BE2C (cell line): ENCODE measurements around the gene ATP2A2.

Experiments
- DNase-seq: peaks from one replicate; pipeline ENCODE4 v3.0.0-alpha.2; 2020
- H3K27me3 ChIP-seq: fragments of 250-450 bp; sonication (Bioruptor Pico); 2 replicates; pipeline ENCODE4 v1.5.1; 2020; ENCODE audit warnings: mild to moderate bottlenecking
- H3K36me3 ChIP-seq: fragments of 250-450 bp; sonication (Bioruptor Pico); 2 replicates; pipeline ENCODE4 v1.5.1; 2020; ENCODE audit warnings: mild to moderate bottlenecking
- H3K4me1 ChIP-seq: fragments of 250-450 bp; sonication (Bioruptor Pico); 2 replicates; pipeline ENCODE4 v1.5.1; 2020
- H3K4me3 ChIP-seq: 2 replicates; pipeline ENCODE4 v1.5.1; 2011; ENCODE audit warnings: low read depth, low read length
- H3K9me3 ChIP-seq: fragments of 250-450 bp; sonication (Bioruptor Pico); 2 replicates; pipeline ENCODE4 v1.5.1; 2020
- CTCF ChIP-seq: IDR thresholded peaks from 2 replicates; pipeline ENCODE4 v1.5.1; 2012; ENCODE audit warnings: mild to moderate bottlenecking, low read depth, low read length

The ATP2A2 gene

DNA sequence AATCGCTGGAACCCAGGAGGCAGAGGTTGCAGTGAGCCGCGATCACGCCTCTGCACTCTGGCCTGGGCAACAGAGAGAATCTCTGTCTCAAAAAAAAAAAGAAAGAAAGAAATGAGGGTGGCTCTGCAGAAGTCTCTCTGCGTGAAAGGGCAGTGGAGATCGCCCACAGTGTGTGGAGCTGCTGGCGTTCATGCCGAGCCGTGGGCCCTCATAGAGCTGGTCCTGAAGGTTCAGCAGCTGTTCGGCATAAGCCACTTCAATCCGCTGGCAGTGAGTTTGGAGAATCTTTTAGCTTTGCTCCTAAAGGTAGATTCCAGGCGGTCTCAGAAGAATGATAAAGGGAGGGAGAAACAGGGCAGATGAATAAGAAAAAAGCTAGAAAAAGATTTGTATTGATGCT, 36.7 kb upstream of the ATP2A2 start:
- TF ChIP-seq CTCF = no peak
- H3K36me3 ChIP-seq = no peaks in the 10 kb centered on the region

DNA sequence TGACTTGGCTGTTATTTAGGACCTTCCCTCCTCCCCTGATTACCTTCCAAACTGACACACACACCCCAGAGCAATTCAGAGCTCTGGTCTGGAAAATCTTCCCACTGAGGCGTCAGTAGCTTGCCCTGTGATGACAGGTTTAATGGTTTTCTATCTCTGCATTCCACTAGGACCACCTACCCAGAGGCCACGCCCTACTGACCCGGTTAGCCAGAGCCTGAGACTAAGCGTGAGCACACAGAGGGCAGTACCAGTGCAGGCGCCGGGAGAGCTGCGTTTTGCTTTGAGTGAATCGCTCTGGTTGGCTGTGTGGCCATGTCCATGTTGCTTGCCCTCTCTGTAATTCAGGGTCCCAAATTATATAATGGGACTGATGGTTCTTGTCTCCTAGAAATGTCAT, 36.2 kb upstream of the ATP2A2 start:
- no peak for DNase-seq
- TF ChIP-seq CTCF = no peak
- Histone ChIP-seq H3K36me3 (no peaks in the 10 kb centered on the region), H3K4me1 (peaks cover 8% of the 10 kb centered on the region), H3K4me3 (no peak overlapping the region), H3K9me3 (no peaks in the 10 kb centered on the region), H3K27me3 (no peaks in the 10 kb centered on the region)

More for the DNA sequence above, 36.7 kb upstream of the ATP2A2 start:
- no peak for DNase-seq
- Histone ChIP-seq H3K9me3 (no peaks in the 10 kb centered on the region), H3K27me3 (no peaks in the 10 kb centered on the region), H3K4me1 (peaks cover 8% of the 10 kb centered on the region), H3K4me3 (no peak overlapping the region)

GRCh38 chr12:110245369-110245772, 35.7 kb upstream of the ATP2A2 start:
- H3K4me3 ChIP-seq = no peak overlapping the region
- H3K9me3 ChIP-seq = no peaks in the 10 kb centered on the region
- H3K27me3 ChIP-seq = no peaks in the 10 kb centered on the region
- peak; percentile 52 for TF ChIP-seq CTCF
- peak; percentile 38 for DNase-seq
- H3K4me1 ChIP-seq = peaks cover 8% of the 10 kb centered on the region
- H3K36me3 ChIP-seq = no peaks in the 10 kb centered on the region

DNA sequence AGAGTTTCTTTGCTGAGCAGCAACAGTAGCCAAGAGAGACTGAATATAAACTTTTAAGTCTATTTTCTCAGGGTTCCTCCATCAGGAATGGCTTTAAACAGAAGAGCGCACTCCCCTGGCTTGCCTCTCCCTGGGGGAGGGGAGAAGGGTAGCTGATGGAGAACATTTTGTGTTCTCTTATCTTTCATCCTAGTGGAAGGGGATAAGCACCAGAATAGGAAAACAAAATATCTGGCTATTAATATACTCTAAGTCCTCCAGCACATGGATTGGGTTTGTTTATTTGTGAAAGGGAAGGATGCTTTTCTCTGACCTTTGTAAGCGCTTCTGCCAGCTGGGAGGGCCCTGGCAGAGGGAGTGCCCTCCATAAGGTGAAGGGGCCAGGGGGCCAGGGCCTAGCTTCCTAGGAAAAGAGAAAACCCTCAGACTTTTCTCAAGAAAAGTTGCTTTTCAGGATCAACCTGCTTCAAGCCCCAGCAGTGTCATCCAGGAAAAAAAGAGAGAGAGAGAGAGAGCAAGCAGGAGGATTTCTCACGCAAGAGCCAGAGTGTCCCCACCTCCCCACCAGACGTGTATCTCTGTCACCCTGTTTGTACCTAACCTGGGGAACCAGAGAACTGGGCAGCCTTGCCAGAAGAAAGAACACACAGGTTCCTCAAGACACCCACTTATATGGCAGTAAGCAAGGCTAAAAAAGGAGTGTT, 34.3 kb upstream of the ATP2A2 start:
- Histone ChIP-seq H3K4me3 (no peak overlapping the region), H3K27me3 (no peaks in the 10 kb centered on the region), H3K4me1 (peaks cover 8% of the 10 kb centered on the region), H3K36me3 (no peaks in the 10 kb centered on the region), H3K9me3 (no peaks in the 10 kb centered on the region)
- TF ChIP-seq CTCF = no peak
- DNase-seq = no peak

DNA sequence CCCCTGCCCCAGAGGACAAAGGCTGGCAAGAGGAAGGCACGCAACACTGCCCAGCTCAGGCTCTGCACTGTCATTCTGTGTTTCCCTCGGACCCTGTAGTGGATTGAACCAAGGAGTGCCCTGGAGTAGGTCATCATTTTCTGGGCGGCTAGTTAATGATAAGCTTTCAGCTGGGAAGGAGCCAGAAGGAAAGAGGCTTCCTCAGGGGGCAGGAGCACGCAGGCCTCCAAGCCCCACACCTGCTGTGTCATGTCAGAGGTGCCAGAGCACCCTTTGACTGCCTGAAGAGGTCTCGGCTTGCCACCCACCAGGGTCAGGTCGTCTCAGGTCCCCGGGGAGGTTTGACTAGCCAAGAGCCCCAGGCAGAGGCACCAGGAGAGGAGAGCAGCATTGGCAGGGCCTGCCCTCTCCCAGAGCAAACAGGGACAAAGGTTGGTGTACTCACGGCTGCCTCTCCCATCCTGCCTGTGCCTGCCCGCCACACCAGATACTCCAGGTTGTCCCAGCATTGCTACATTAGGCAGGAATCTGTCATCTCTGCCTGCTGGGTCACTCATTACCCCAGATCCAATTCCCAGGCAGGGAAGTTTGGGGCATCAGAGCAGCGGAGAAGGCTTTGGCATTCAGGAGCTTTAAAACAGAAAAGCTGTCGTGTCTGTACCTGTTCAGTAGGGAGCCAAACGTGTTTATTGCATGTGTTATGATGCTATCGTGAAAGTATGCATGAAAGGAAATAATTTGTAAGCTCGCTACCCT, 33.5 kb upstream of the ATP2A2 start:
- H3K27me3 ChIP-seq = no peaks in the 10 kb centered on the region
- DNase-seq = peak; percentile 46

More for the DNA sequence above, 33.5 kb upstream of the ATP2A2 start:
- no peaks in the 10 kb centered on the region for H3K9me3 ChIP-seq
- peaks cover 9% of the 10 kb centered on the region for H3K4me1 ChIP-seq
- no peak for TF ChIP-seq CTCF
- H3K4me3 ChIP-seq = no peak overlapping the region
- H3K36me3 ChIP-seq = no peaks in the 10 kb centered on the region
